ENCODE data around the gene IVNS1ABP.

IVNS1ABP gene

GRCh38 chr1:185293967-185294542 is 23.0 kb downstream of the IVNS1ABP start:
- no peak for DNase-seq (ENCODE audit: low spot score)

- DNase-seq (ENCODE audit: low spot score): no peak
These were observed 24.8 kb downstream of the IVNS1ABP start for GRCh38 chr1:185292237-185292636.

GRCh38 chr1:185291652-185292051 is 25.4 kb downstream of the IVNS1ABP start:
- DNase-seq (ENCODE audit: low spot score): no peak

DNA sequence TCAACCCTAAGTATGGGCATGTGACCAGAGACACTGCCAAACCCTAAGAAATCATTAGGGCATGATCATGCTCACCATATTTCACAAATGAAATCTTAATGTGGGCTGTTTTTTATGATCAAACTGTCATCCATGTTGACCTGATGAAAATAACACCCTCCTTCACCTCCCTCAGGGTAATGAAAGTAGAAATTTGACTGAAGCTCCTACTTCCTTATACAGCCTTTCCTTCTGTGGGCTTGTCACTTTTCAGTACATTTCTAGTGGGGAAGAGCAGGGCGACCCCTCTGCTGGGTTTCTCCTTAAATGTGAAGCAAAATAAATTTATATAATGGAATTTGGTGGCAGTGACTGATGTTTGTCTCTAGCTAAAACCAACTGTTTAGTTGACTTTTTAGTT is 25.9 kb downstream of the IVNS1ABP start:
- no peak for DNase-seq (ENCODE audit: low spot score)

DNA sequence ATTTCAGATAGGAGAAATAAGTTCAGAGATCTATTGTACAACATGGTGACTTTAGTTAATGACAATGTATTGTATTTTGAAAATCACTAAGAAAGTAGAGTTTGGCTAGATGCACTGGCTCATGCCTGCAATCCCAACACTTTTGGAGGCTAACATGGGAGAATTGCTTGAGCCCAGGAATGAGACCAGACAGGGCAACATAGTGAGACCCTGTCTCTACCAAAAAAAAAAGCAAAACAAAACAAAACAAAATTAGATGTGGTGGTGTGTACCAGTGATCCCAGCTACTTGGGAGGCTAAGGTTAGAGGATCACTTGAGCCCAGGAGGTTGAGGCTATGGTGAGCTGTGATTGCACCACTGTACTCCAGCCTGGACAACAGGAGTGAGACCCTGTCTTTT is 27.2 kb downstream of the IVNS1ABP start:
- no peak for DNase-seq (ENCODE audit: low spot score)

GRCh38 chr1:185288435-185288834 is 28.6 kb downstream of the IVNS1ABP start:
- no peak for DNase-seq (ENCODE audit: low spot score)

GRCh38 chr1:185287451-185287850 is 29.6 kb downstream of the IVNS1ABP start:
- no peak for DNase-seq (ENCODE audit: low spot score)

GRCh38 chr1:185284533-185285276 is 32.3 kb downstream of the IVNS1ABP start:
- no peak for DNase-seq (ENCODE audit: low spot score)

DNA sequence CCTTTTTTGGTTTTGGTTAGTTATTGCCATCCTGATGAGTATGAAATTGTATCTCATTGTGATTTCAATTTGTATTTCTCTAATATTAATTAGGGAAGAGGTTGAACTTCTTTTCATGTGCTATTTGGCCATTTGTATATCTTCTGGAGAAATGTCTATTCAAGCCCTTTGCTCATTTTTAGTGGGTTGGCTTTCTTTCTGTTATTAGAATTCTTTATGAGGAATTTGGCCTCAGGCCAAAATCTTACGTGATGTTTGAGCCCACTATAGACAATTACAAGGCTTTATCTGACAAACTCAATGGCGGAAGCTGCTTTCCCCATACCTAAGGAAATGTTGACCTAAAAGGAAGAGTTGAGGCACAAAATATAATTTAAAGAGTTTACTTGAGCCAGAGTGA is 32.9 kb downstream of the IVNS1ABP start:
- no peak for DNase-seq (ENCODE audit: low spot score)

DNA sequence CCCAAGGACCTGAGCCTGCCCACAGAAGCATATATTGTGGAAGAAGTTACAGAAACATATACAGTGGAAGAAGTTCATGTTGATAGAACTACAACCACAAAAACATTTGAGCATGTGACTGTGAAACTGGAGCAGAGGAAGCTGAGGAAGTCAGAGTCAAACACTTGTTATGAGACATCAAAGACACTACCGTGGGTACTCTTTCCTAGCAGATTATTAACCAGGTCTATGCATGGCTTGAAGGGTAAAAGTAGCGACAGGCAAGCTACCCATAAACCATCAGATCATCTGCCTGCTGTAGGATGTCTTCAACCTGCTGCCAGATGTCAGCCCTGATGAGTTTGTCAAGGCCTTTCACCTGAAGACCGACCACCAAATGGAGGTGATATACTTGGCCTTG is 35.8 kb downstream of the IVNS1ABP start:
- no peak for DNase-seq (ENCODE audit: low spot score)

- DNase-seq (ENCODE audit: low spot score): no peak
These were observed 36.5 kb downstream of the IVNS1ABP start for GRCh38 chr1:185280589-185280988.

GRCh38 chr1:185279571-185279970 is 37.5 kb downstream of the IVNS1ABP start:
- DNase-seq (ENCODE audit: low spot score): no peak

DNA sequence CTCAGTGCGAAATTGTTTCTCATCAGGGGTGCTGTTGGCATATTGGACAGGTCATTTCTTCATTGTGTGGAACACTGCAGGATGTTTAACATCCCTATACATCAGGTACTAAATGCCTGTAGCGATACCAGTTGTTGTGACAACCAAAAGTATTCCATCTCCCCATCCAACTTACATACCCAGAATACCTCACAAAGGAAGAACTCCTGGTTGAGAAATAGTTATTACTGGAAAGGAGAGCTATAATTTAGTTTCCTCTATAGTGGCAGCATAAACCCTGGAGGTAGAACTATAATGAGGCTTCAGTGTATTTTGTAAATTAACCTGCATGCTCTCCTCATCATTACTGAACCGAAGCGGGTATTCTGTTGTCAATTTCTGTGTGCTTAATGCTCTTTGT is 45.1 kb downstream of the IVNS1ABP start:
- no peak for DNase-seq (ENCODE audit: low spot score)

DNA sequence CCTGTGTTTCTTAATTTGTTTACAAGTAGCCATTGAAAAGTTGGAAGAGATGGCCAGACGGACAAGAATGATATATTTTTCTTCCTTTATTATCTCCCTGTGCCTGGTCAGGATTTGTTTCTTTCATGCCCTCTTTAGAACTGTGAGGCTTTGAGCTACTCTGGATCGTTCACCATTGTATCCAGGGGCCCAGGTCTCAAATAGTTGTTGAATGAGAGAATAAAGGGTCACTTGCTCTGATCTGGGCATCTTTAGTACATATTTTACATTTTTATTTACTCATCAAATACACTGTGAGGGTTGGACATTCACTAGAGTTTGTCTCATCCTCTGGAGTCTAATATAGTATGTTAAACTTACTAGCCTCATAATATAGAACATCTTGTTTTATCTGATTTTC is 48.7 kb downstream of the IVNS1ABP start:
- no peak for DNase-seq (ENCODE audit: low spot score)

- DNase-seq (ENCODE audit: low spot score): no peak
These were observed 49.3 kb downstream of the IVNS1ABP start for GRCh38 chr1:185267701-185268100.

- DNase-seq (ENCODE audit: low spot score): no peak
These were observed 49.7 kb downstream of the IVNS1ABP start for GRCh38 chr1:185267301-185267700.

GRCh38 chr1:185265314-185265713 is 51.7 kb downstream of the IVNS1ABP start:
- DNase-seq (ENCODE audit: low spot score): no peak

- DNase-seq (ENCODE audit: low spot score): no peak
These were observed 53.3 kb downstream of the IVNS1ABP start for GRCh38 chr1:185263780-185264179.

DNA sequence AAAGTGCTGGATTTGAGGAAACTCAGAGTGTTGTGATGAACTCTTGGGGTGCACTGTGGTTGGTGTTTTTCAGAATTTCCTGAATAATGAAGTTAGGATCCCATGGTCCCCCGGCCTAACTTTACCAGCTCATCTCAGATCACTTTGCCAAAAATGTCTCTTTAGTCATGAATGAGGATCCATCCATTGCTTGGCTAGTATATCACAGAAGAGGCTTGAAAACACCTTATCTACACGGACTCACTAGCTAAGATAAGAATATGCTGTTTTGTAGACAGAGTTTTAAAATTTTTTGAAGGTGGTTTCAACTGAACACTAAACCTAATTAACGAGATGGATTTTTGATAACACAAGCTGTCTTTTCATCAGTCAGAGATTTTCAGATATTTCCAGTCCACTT is 53.8 kb downstream of the IVNS1ABP start:
- no peak for DNase-seq (ENCODE audit: low spot score)

DNA sequence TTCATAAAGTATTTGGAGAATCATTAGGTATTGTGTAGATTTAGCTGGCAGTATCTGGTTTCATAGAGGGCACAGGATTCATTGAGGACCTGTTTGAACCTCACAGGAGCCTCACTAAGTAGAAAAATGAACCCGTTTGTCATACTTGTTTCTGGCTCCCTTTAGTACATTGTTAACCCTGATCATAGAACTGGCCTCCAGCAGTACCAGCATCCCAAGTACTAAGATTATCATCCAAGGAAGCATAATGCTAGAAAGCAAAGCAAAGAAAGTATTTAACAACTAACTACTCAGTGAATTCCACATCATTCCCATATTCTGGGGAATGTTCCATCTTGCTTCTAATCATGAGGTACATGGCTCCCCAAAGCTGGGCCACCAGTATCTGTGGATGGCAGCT is 54.9 kb downstream of the IVNS1ABP start:
- DNase-seq (ENCODE audit: low spot score): no peak

DNA sequence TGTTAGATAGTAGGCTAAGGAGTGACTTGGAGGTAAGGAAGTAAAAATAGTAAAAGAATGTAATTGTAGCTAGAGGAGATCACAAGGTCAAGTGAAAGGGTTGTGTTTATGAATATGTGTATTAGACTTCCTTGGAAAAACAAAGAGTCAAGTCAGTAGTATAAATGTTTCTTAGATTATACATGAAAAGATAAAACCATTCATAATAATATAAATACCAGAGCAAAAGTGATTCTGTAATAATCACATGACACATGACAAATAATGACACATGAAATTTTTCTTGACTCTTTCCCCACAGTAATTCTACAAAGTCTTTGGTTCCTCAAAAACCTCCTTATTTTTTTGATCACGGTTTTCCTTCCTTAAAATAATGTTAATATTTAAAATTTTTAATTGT is 56.4 kb downstream of the IVNS1ABP start:
- DNase-seq (ENCODE audit: low spot score): no peak

- DNase-seq (ENCODE audit: low spot score): no peak
These were observed 58.4 kb downstream of the IVNS1ABP start for GRCh38 chr1:185258676-185259075.

DNA sequence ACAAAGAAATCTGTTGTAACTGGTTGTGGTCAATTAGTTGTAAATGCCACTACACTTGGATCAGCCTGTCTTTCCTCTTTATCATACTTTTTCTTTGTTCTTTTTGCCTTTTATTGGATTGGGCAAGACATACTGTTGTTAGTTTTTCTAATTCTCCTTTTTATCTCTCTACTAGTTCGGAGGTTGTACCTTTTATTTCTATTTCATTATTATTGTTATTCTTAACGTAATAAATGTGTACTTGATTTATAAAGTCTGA is 59.2 kb downstream of the IVNS1ABP start:
- no peak for DNase-seq (ENCODE audit: low spot score)
